ENCODE results near the gene STARD8.
"Not testable (repeated sequence)": the region's sequence is repeated elsewhere in the genome, so short reads cannot be mapped to it uniquely, and the experiment has no call there.

STARD8 gene

DNA sequence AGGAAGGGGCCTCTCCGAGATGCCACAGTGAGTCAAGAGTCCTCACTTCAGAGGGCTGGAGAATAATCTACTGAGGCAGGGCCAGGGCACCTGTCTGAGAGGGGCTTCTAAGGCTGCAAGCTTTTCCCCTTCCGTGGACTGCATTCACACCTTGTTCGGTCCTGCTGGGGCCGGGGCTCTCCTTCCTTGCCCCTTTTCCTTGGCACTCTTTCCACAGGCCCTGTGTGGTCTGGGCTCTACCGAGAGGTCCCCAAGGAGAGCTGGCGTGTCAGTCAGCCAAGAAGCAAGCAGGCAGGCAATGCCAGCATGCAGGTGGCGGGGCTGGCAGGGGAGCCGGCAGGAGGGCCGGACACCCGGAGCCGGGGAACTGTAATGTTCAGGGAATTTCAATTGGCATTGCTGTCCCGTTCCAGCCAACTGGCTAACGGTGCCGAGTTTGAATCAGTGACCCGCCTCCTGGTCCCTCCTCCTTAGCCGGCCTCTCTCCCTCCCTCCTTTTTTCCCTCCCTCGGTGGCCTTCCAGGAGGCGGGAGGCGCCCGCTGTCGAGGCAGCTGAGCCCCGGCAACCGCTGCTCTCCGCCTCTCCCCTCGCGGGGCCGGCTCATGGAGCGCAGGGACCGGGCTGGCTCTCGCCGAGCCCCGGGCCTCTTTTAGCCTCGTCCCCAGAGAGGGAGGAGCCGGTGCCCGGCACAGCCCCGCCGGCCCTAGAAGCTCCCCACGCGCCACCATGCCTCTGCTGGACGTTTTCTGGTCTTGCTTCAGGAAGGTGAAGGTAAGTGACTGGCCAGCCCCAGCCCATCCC is at the start of gene STARD8:
Gene STARD8 (plus strand): TSS at position 511 of the 802 bp plus-strand sequence. CDS start 217 bp downstream, at position 728.
- Mint-ChIP-seq H3K9me3 (no peaks in the 10 kb centered on the region), H3K4me1 (ENCODE audit: low read depth) (no peaks in the 10 kb centered on the region), H3K27ac (no peak within 1 kb of the TSS), H3K4me3 (no peak within 1 kb of the TSS), H3K27me3 (peaks cover 5% of the 10 kb centered on the region), H3K36me3 (ENCODE audit: low read depth) (no peaks in the 10 kb centered on the region)

GRCh38 chrX:68598841-68599240 is 48.6 kb upstream of the STARD8 start:
- Mint-ChIP-seq H3K9me3 (peaks cover 29% of the 10 kb centered on the region), H3K27ac (no peak overlapping the region), H3K4me3 (no peak overlapping the region), H3K36me3 (ENCODE audit: low read depth) (no peaks in the 10 kb centered on the region), H3K4me1 (ENCODE audit: low read depth) (no peaks in the 10 kb centered on the region), H3K27me3 (no peaks in the 10 kb centered on the region)

DNA sequence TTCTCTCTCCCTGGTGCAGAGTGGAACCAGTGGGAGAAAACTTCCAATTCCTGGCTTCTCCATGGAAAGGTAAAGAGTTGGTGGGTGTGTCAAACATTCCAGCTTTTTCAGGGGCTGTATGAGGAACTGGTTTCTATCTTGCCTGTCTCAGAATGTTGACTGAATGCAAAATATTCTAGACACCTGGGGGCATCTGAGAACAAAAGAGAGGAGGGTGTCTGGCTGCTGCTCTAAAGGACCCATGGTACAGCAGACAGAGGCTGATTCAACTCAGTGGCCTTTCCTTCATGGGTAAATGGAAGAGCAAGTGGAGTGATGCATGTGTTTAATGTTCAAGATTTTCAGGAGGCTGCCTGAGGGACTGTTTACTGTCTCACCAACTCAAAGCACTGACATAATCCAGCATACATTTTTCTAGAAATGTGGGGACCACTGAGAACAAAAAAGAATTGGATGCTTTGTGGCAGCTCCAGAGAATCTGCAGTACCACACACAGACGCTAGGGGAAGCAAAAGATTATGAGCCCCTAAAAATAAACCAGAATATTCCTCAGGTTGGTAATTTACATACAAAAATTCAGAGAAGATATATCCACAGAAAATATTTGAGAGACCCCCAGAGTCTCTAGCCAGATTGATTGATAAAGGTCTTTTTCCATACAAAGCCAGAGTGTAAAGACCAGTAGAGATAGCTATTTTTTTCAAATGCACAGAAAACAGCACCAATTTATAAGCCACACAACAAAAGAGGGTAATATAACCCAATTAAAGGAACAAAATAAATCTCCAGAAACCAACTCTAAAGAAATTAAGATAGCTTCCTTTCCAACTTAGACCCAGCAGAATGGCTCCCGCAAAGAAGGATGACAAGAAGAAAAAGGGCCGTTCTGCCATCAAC is 48.0 kb upstream of the STARD8 start:
- no peak overlapping the region for H3K4me3 Mint-ChIP-seq
- peaks cover 25% of the 10 kb centered on the region for H3K9me3 Mint-ChIP-seq
- no peaks in the 10 kb centered on the region for H3K36me3 Mint-ChIP-seq (ENCODE audit: low read depth)
- no peak overlapping the region for H3K27ac Mint-ChIP-seq
- H3K4me1 Mint-ChIP-seq (ENCODE audit: low read depth): no peaks in the 10 kb centered on the region
- no peaks in the 10 kb centered on the region for H3K27me3 Mint-ChIP-seq

GRCh38 chrX:68604216-68604615 is 43.2 kb upstream of the STARD8 start:
- H3K27me3 Mint-ChIP-seq; H3K27ac Mint-ChIP-seq; H3K9me3 Mint-ChIP-seq; H3K4me3 Mint-ChIP-seq; H3K36me3 Mint-ChIP-seq (ENCODE audit: low read depth); H3K4me1 Mint-ChIP-seq (ENCODE audit: low read depth): not testable (repeated sequence)

DNA sequence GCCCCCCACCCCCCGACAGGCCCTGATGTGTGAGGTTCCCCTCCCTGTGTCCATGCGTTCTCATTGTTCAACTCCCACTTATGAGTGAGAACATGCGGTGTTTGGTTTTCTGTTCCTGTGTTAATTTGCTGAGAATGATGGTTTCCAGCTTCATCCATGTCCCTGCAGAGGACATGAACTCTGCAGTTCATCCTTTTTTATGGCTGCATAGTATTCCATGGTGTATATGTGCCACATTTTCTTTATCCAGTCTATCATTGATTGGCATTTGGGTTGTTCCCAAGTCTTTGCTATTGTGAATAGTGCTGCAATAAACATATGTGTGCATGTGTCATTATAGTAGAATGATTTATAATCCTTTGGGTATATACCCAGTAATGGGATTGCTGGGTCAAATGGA is 32.7 kb upstream of the STARD8 start:
- not testable (repeated sequence) for H3K27ac Mint-ChIP-seq; H3K4me1 Mint-ChIP-seq (ENCODE audit: low read depth); H3K36me3 Mint-ChIP-seq (ENCODE audit: low read depth)

GRCh38 chrX:68627986-68628385 is 19.5 kb upstream of the STARD8 start:
- H3K4me3 Mint-ChIP-seq: no peak overlapping the region
- no peaks in the 10 kb centered on the region for H3K36me3 Mint-ChIP-seq (ENCODE audit: low read depth)
- no peak overlapping the region for H3K27ac Mint-ChIP-seq
- no peaks in the 10 kb centered on the region for H3K4me1 Mint-ChIP-seq (ENCODE audit: low read depth)
- no peaks in the 10 kb centered on the region for H3K9me3 Mint-ChIP-seq
- H3K27me3 Mint-ChIP-seq: peaks cover 5% of the 10 kb centered on the region

More for the DNA sequence above, 32.7 kb upstream of the STARD8 start:
- not testable (repeated sequence) for H3K4me3 Mint-ChIP-seq, H3K27me3 Mint-ChIP-seq, H3K9me3 Mint-ChIP-seq

DNA sequence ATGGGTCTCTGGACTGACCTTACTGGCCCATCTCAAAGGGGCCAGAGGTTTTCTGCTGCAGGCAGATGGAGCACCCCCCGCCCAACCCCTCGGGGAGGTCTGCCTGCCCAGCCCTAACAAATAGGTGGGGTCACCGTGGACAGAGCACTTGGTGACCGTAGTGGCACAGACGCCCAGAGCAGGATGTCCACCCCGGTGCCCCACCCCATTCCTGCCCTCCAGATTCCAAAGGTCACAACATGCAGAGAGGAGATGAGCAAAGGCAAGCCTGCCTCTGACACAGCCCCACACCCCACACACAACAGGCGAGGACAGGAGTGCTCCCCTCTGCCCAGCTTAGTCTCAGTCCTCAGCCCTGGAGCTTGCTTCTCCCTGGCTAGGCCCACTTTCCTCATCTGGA is 17.5 kb upstream of the STARD8 start:
- not testable (repeated sequence) for H3K9me3 Mint-ChIP-seq; H3K4me3 Mint-ChIP-seq; H3K27ac Mint-ChIP-seq; H3K27me3 Mint-ChIP-seq; H3K4me1 Mint-ChIP-seq (ENCODE audit: low read depth); H3K36me3 Mint-ChIP-seq (ENCODE audit: low read depth)

DNA sequence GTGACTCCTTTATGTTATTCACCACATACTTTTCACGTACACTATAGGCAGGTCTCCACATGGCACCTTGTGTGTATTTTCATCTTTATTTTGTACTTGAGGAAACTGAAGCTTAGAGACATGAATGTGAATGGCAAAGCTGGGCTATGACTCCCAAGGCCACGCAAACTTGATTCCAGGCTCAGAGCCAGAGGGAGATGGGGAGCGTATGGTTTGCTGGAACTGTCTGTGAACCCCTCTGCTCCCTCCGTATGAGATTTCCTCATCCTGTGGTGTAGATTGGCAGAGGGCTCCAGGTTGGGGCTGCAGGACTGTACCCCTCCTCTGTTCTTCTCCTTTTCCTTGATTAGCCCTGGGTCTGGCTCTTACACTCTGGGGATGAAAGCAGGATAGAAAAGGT is 16.1 kb upstream of the STARD8 start:
- H3K27ac Mint-ChIP-seq: no peak overlapping the region
- no peaks in the 10 kb centered on the region for H3K4me1 Mint-ChIP-seq (ENCODE audit: low read depth)
- H3K4me3 Mint-ChIP-seq: no peak overlapping the region
- peaks cover 5% of the 10 kb centered on the region for H3K27me3 Mint-ChIP-seq
- H3K36me3 Mint-ChIP-seq (ENCODE audit: low read depth): no peaks in the 10 kb centered on the region
- no peaks in the 10 kb centered on the region for H3K9me3 Mint-ChIP-seq

GRCh38 chrX:68632491-68632890 is 15.0 kb upstream of the STARD8 start:
- Mint-ChIP-seq H3K27me3 (peaks cover 5% of the 10 kb centered on the region), H3K9me3 (no peaks in the 10 kb centered on the region), H3K4me3 (no peak overlapping the region), H3K27ac (no peak overlapping the region), H3K4me1 (ENCODE audit: low read depth) (no peaks in the 10 kb centered on the region), H3K36me3 (ENCODE audit: low read depth) (no peaks in the 10 kb centered on the region)

- H3K9me3 Mint-ChIP-seq: no peaks in the 10 kb centered on the region
Measured at GRCh38 chrX:68633981-68634380, 13.5 kb upstream of the STARD8 start.

DNA sequence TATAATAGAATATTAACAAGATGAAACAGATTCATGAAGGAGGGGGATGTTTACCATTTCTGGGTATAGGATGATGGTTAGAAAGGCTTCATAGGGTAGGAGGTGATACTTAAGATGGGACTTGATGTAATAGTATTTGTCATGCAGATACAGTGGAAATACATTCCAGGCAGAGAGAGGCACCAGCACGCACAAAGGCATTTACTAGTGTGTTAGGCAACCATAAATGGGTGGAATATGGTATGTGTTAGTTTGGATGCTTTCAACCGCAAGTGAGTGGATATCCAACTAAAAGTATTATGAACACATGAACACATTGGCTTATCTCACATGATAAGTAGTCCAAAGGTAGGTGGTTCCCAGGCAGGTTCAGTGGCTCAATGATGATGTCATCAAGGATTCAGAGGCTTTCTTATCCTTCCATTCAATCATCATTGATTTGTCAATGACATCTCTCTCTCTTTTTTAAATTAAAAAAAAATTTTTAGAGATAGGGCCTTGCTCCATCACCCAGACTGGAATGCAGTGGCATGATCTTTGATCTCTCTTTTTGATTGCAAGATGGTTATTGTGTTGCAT is 12.7 kb upstream of the STARD8 start:
- Mint-ChIP-seq H3K27me3 (peaks cover 5% of the 10 kb centered on the region), H3K36me3 (ENCODE audit: low read depth) (no peaks in the 10 kb centered on the region), H3K4me1 (ENCODE audit: low read depth) (no peaks in the 10 kb centered on the region), H3K27ac (no peak overlapping the region), H3K9me3 (no peaks in the 10 kb centered on the region), H3K4me3 (no peak overlapping the region)

More at GRCh38 chrX:68633981-68634380, 13.5 kb upstream of the STARD8 start:
- no peak overlapping the region for H3K27ac Mint-ChIP-seq
- H3K4me3 Mint-ChIP-seq: no peak overlapping the region
- H3K4me1 Mint-ChIP-seq (ENCODE audit: low read depth): no peaks in the 10 kb centered on the region
- peaks cover 5% of the 10 kb centered on the region for H3K27me3 Mint-ChIP-seq
- no peaks in the 10 kb centered on the region for H3K36me3 Mint-ChIP-seq (ENCODE audit: low read depth)

- no peak overlapping the region for H3K4me3 Mint-ChIP-seq
- no peaks in the 10 kb centered on the region for H3K27me3 Mint-ChIP-seq
- no peaks in the 10 kb centered on the region for H3K4me1 Mint-ChIP-seq (ENCODE audit: low read depth)
- H3K27ac Mint-ChIP-seq: no peak overlapping the region
- H3K36me3 Mint-ChIP-seq (ENCODE audit: low read depth): no peaks in the 10 kb centered on the region
- H3K9me3 Mint-ChIP-seq: no peaks in the 10 kb centered on the region
Measured at GRCh38 chrX:68640661-68641060, 6.8 kb upstream of the STARD8 start.

- Mint-ChIP-seq H3K27me3 (peaks cover 5% of the 10 kb centered on the region), H3K36me3 (ENCODE audit: low read depth) (no peaks in the 10 kb centered on the region), H3K4me1 (ENCODE audit: low read depth) (no peaks in the 10 kb centered on the region), H3K27ac (no peak overlapping the region), H3K9me3 (no peaks in the 10 kb centered on the region), H3K4me3 (no peak overlapping the region)
Measured at GRCh38 chrX:68644861-68645260, 2.6 kb upstream of the STARD8 start.

DNA sequence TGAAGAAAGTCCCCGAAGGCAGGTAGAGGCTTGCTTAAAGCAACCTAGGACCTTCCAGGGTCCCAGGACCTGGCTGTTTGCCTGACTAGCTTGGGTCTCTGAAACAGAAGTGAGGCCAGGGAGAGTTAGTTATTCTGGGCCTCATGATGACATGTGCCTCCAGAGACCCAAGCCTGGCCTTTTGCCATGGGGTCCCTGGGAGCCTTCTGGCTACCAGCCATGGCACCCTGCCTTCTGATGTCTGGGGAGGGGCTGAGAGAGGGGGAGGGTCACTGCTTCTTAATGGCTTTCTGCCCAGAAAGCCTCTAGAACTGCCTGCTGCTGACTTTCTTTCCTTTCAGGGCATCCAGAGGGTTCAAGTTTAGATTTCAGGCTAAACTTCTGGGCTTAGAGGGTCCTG is 1.0 kb upstream of the STARD8 start:
- no peaks in the 10 kb centered on the region for H3K4me1 Mint-ChIP-seq (ENCODE audit: low read depth)
- no peak overlapping the region for H3K4me3 Mint-ChIP-seq
- H3K9me3 Mint-ChIP-seq: no peaks in the 10 kb centered on the region
- peaks cover 5% of the 10 kb centered on the region for H3K27me3 Mint-ChIP-seq
- H3K27ac Mint-ChIP-seq: no peak overlapping the region
- H3K36me3 Mint-ChIP-seq (ENCODE audit: low read depth): no peaks in the 10 kb centered on the region

- H3K4me3 Mint-ChIP-seq: no peak overlapping the region
- H3K27ac Mint-ChIP-seq: no peak overlapping the region
- no peaks in the 10 kb centered on the region for H3K9me3 Mint-ChIP-seq
- H3K4me1 Mint-ChIP-seq (ENCODE audit: low read depth): no peaks in the 10 kb centered on the region
- H3K36me3 Mint-ChIP-seq (ENCODE audit: low read depth): no peaks in the 10 kb centered on the region
- peaks cover 5% of the 10 kb centered on the region for H3K27me3 Mint-ChIP-seq
Measured at GRCh38 chrX:68648960-68649359, 1.5 kb downstream of the STARD8 start.
